ENCODE measurements around the gene LILRB5.
"Not testable (repeated sequence)": the region's sequence is repeated elsewhere in the genome, so short reads cannot be mapped to it uniquely, and the experiment has no call there.

- not testable (repeated sequence) for TF ChIP-seq CTCF (conservative IDR thresholded peaks at IDR 0.05; ENCODE audit: low read depth, low read length); EZH2phosphoT487 (IDR thresholded peaks at IDR 0.05; ENCODE audit: borderline replicate concordance, low read length); EZH2 (IDR thresholded peaks at IDR 0.05; ENCODE audit: low read length, unreplicated experiment)
Observed at GRCh38 chr19:54243809-54244208, 13.3 kb downstream of the LILRB5 start.
